GF-D8 (cell line): Measurements from ENCODE around the gene MARS1.
A peak's percentile ranks its signal among the peaks of the same experiment; 100 is the strongest.
"Not testable (repeated sequence)": the region's sequence is repeated elsewhere in the genome, so short reads cannot be mapped to it uniquely, and the experiment has no call there.

Experiments used
- DNase-seq: peaks from one replicate; lab custom pipeline; 2025; lab: John Stamatoyannopoulos, UW

Gene MARS1

DNA sequence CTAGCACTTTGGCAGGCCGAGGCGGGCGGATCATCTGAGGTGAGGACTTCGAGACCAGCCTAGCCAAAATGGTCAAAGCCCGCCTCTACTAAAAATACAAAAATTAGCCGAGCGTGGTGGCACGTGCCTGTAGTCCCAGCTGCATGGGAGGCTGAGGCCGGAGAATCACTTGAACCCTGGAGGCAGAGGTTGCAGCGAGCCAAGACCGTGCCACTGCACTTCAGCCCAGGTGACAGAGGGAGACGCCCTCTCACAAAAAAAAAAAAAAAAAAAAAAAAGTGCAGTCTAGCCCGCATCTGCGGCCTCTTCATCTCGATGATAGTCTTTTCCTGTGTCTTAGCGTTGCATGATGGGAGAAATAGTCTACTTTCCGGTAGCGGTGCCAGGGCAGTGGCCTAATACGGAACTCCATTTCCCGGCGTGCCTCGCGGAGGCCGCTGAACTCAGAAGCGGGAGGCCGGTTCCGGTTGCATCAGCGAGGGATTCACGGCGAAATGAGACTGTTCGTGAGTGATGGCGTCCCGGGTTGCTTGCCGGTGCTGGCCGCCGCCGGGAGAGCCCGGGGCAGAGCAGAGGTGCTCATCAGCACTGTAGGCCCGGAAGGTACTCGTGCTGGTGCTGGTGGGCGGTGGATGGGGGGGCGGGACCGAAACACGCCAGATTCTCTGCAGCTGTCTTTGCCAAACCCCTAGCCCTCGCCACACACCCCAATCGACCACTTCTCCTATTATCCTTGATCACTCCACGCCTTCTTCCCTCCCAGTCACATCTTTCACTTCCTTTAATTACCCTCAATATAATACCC lies at the start of gene MARS1:
TSS of gene MARS1 (plus strand) at position 472 of the 805 bp plus-strand sequence. CDS start at position 495, 23 bp downstream.
- peak; percentile 92 for DNase-seq

DNA sequence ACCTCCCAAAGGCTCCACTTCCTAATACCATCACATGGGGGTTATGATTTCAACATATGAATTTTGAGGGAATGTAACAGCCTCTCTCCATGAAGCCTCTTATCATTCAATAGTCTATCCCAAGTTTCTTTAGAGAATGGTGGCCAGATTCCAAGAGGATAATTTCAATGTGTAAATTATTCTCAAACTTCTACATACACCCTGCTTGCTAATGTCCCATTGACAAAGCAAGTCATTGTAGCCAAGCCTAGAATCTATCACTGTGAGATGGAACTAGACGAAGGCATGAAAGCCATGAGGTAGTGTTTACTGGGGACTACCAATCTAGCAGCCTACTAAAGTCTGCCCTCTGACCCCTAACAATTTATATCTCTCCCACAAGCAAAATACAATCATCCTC lies 49.5 kb upstream of the MARS1 start:
- DNase-seq, result no peak

DNA sequence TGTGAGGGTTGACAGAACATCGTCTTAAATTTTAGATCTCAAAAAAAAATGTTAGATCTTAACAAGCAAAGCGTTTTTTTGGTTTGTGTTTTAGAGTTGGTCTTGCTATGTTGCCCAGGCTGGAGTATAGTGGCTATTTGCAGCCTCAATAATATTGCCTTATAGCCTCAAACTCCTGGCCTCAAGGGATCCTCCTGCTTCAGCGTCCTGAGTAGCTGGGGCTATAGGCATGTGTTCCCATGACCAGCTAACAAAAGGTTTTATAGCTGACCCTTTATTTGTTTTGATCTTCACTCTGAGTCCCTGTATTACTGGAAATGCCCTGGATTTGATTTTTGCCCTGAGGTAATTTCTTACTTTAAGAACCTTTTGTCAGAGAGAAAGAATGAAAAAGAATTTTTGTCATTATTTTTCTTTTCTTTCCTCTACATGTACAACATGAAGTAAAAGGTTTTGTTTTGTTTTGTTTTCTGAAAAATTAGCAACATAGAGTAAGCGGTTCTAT lies 48.1 kb upstream of the MARS1 start:
- no peak for DNase-seq

DNA sequence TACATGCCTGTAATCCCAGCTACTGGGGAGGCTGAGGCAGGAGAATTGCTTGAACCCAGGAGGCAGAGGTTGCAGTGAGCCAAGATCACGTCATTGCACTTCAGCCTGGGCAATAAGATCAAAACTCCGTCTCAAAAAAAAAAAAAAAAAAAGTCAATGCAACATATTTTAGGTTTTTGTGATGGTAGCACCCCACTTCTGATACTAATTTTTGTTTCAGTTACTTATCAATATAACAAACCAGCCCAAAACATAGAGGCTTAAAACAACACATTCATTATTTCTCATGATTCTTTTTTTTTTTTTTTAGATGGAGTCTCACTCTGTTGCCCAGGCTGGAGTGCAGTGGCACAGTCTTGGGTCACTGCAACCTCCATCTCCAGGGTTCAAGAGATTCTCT lies 46.5 kb upstream of the MARS1 start:
- DNase-seq, result not testable (repeated sequence)

DNA sequence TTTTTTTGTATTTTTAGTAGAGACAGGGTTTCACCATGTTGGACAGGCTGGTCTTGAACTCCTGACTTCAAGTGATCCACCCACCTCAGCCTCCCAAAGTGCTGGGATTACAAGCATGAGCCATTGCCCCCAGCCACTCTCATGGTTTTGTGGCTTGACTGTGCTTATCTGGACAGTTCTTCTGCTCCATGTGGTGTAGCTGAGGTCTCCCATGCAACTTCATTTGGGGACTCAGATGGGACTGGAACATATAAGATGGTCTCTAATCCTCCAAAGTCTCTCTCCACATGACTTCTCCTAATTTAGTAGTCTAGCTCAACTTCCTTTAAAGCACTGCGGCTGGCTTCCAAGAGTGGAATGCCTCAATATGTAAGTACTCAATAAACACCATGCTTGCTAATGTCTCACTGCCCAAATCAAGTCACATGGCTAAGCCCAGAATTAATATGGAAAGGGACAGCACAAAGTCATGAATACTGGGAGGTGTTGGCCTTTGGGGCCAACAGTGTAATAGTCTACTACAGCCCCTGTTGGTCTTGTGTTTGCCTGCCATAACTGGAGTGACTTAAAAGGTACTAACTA lies 45.9 kb upstream of the MARS1 start:
- DNase-seq, result no peak

DNA sequence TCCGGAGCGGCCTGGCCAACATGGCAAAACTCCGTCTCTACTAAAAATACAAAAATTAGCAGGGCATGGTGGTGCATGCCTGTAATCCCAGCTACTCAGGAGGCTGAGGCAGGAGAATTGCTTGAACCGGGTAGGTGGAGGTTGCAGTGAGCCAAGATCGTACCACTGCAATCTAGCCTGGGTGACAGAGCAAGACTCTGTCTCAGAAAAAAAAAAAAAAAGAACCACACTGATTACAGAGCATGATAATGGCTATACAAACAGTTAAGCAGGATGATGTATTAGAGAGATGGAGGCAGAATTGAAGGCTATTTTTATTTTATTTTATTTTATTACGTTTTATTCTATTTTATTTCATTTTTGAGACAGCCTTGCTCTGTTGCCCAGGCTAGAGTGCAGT lies 43.5 kb upstream of the MARS1 start:
- not testable (repeated sequence) for DNase-seq

DNA sequence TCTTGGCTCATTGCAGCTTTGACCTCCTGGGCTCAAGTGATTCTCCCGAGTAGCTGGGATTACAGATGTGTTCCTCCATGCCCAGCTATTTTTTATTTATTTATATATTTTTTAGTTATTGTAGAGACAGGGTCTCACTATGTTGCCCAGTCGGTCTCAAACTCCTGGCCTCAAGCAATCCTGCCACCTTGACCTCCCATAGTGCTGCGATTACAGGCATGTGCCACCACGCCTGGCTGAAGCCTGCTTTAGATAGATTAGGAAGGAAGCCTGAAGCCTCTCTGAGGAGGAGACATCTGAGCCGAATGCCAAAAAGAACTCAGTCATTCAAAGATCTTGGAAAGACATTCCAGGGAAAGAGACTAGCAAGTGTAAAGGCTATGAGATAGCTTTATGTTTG lies 43.1 kb upstream of the MARS1 start:
- DNase-seq, result no peak

DNA sequence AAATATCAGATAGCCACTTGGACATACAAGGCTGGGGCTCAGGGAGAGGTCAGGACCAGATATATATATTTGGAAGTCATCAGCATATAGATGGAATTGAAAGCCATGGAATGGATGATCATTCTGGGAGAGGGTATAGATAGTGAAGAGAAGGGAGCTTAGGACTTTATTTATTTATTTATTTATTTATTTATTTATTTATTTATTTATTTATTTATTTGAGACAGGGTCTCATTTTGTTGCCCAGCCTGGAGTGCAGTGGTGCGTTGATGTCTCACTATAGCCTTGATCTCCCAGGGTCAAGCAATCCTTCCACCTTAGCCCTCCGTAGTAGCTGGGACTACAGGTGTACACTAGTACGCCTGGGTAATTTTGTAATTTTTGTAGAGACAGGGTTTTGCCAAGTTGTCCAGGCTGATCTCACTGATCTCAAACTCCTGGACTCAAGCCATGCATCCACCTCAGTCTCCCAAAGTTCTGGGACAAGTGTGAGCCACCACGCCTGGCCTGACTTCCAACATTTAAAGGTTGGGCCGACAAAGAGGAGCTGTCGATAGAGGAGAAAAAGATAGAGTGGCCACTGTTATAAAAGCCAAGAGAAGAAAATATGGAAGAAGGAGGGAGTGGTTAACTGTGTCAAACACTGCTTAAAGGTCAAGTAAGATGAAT lies 41.4 kb upstream of the MARS1 start:
- no peak for DNase-seq

DNA sequence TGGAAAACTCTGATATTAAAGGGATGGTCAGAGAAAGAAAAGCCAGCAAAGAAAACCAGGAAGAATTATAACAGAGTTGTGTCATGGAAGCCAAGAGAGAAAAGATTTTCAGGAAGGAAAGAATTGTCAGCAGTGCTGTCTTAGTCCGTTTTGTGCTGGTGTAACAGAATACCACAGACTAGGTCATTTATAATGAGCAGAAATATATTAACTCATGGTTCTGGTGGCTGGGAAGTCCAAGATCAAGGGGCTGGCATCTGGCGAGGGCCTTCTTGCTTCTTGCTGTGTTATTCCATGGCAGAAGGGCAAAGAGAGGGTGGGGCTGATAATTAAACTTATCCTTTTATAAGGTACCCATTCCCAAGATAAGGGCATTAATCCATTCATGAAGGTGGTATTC lies 39.2 kb upstream of the MARS1 start:
- DNase-seq, result no peak

DNA sequence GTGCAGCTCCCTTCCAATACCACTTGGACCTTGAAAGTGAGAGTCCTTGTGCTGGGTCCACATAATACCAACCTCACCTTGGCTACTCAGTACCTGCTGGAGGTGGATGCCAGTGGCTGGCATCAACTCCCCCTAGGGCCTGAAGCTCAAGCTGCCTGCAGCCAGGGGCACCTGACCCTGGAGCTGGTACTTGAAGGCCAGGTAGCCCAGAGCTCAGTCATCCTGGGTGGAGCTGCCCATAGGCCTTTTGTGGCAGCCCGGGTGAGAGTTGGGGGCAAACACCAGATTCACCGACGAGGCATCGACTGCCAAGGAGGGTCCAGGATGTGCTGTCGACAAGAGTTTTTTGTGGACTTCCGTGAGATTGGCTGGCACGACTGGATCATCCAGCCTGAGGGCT lies 38.5 kb upstream of the MARS1 start:
- no peak for DNase-seq

DNA sequence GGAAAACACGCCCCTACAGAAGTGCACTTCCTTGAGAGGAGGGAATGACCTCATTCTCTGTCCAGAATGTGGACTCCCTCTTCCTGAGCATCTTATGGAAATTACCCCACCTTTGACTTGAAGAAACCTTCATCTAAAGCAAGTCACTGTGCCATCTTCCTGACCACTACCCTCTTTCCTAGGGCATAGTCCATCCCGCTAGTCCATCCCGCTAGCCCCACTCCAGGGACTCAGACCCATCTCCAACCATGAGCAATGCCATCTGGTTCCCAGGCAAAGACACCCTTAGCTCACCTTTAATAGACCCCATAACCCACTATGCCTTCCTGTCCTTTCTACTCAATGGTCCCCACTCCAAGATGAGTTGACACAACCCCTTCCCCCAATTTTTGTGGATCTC lies 37.8 kb upstream of the MARS1 start:
- DNase-seq, result no peak

DNA sequence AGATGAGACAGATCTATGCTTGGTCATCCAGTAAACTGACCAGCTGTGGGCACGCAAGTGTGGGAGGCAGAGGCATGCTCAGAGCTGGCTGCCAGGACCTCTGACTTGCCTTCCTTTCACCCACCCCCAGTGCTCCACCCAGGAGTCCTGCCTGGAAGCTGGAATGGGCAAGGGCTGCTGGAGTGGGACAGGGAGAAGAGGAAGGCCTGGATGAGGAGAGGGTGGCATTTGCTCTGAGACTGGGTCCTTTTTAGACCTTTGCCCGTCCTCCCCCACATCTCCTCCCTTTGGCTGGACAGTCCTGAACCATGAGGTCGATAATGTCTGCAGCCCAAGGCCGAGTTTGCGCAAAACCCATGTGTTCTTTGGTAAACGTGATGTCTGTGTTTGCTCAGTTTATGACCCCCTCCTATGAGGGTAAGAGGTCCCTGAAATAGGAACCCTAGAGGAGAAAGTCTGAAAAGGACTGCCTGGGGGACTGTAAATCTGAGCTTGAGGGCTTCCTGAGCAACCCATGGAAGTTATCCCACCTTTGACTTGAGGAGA lies 36.6 kb upstream of the MARS1 start:
- no peak for DNase-seq

DNA sequence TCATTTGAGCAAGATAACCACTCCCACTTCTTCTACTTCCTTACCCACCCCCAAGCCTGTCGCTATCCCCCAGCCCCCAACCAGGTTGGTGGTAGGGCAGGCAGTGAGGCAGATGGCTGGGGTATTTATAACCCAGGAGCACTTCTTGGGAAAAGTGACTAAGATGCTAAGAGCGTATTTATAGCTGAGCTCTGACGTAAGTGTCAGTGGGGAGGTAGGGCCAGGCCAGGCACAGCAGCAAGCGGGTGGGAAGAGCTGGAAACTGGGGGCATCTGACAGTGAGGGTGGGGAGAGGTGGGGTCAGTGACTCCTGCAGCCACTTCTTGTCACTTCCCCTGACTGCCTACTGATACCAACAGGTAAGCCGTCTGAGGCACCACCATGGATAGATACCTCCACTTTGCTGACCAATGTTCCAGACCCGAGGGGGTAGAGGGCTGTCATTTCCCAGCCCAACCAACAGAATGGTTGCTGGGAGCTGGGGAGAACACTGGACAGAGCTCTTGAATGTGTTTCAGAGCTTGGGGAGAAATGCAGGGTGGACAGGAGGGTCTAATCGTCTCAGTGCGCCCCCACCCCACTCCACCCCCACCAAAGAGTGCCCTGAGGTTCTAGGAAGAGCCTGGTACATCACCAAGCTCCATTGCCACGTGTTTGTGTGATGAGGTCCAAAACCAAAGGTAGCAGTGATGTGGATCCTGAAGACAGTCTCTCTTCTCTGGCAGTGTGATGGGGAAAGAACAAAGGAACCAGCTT lies 35.5 kb upstream of the MARS1 start:
- DNase-seq, result no peak

DNA sequence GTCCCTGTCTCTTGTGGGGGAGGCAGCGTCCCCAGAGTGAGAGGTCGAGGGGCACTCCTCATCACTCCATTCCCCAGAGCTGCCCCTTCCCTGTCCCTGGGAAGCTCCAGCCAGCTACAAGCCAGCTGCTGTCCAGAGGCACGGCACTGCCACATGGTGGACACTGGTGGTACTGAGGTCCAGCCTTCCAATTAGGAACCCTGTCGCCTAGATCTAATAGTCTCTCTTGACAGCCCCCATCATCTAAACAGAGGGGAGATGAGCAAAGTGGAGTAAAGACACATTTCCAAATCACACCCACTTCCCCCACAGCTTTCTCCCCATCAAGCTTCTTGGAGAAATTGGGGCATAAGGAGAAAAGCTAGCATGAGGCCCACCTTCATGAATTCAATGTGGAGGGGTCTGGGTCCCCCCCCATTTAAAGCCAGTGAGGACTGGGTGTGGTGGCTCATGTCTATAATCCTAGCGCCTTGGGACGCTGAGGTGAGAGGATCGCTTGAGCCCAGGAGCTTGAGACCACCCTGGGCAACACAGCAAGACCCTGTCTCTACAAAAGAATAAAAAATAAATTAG lies 34.8 kb upstream of the MARS1 start:
- DNase-seq, result peak; percentile 28

DNA sequence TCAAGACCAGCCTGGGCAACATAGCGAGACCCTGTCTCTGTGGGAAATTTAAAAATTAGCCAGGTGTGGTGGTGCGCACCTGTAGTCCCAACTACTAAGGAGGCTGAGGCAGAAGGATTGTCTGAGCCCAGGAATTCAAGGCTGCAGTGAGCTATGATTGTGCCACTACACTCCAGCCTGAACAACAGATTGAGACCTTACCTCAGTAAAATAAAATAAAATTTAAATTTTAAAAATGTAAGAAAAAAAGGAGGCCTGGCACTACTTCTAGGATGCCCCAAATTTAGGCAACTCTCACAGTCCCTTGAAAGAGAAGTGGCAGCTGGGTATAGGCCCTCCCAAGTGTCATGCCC lies 33.7 kb upstream of the MARS1 start:
- no peak for DNase-seq

DNA sequence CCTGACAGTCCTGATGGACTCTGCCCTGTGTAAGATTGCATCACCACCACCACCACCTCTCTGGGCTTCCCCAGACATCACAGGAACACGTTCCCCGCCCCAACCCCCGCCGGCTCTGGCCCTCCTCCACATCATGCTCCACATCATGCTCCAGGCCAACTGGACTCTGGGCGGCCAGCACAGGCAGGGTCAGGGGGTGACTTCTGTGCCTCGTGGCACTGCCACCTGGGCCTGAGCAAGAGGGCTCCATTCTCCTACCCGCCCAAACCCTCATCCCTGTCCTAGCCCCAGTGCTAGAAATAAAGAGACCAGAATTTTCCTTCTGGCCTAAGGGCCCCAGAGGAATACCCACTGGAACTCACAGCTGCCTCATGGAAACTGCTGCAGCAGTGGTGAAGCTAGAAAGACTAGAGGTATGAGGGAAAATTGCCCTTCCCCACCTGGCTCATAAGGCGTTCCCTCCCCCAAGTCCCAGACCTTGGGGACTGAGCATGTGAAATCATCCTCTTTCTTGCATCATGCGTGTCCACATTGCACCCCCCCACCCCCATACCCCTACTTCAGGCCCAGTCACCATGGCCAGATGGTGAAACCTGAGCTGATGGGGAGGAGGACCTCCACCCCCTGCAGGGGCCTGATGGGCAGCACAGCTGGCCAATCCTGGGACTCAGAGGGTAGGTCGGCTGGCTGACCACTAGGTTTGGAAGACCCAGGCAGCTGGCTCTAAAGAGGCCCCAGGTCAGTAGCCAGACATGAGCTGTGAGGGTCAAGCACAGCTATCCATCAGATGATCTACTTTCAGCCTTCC lies 33.1 kb upstream of the MARS1 start, which contains the start of gene INHBE:
TSS of gene INHBE (plus strand) at position 742 of the 808 bp plus-strand sequence. CDS start 230 bp downstream, outside the sequence.
- peak; percentile 52 for DNase-seq

DNA sequence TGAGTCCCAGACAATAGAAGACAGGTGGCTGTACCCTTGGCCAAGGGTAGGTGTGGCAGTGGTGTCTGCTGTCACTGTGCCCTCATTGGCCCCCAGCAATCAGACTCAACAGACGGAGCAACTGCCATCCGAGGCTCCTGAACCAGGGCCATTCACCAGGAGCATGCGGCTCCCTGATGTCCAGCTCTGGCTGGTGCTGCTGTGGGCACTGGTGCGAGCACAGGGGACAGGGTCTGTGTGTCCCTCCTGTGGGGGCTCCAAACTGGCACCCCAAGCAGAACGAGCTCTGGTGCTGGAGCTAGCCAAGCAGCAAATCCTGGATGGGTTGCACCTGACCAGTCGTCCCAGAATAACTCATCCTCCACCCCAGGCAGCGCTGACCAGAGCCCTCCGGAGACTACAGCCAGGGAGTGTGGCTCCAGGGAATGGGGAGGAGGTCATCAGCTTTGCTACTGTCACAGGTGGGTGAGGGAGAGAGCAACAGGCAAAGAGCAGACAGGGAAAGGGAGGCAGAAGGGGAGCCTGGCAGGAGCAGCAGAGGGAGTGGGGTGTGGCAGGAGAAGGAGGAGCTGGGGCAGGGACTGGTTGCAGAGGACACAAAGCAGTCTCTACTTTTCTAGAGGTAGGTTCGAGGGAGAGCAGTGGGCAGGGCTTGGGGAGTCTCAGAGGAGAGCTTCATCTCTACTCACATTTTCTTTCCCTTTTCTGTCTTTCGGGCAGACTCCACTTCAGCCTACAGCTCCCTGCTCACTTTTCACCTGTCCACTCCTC lies 32.3 kb upstream of the MARS1 start:
- no peak for DNase-seq

DNA sequence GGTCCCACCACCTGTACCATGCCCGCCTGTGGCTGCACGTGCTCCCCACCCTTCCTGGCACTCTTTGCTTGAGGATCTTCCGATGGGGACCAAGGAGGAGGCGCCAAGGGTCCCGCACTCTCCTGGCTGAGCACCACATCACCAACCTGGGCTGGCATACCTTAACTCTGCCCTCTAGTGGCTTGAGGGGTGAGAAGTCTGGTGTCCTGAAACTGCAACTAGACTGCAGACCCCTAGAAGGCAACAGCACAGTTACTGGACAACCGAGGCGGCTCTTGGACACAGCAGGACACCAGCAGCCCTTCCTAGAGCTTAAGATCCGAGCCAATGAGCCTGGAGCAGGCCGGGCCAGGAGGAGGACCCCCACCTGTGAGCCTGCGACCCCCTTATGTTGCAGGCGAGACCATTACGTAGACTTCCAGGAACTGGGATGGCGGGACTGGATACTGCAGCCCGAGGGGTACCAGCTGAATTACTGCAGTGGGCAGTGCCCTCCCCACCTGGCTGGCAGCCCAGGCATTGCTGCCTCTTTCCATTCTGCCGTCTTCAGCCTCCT lies 31.6 kb upstream of the MARS1 start:
- DNase-seq, result peak; percentile 41

DNA sequence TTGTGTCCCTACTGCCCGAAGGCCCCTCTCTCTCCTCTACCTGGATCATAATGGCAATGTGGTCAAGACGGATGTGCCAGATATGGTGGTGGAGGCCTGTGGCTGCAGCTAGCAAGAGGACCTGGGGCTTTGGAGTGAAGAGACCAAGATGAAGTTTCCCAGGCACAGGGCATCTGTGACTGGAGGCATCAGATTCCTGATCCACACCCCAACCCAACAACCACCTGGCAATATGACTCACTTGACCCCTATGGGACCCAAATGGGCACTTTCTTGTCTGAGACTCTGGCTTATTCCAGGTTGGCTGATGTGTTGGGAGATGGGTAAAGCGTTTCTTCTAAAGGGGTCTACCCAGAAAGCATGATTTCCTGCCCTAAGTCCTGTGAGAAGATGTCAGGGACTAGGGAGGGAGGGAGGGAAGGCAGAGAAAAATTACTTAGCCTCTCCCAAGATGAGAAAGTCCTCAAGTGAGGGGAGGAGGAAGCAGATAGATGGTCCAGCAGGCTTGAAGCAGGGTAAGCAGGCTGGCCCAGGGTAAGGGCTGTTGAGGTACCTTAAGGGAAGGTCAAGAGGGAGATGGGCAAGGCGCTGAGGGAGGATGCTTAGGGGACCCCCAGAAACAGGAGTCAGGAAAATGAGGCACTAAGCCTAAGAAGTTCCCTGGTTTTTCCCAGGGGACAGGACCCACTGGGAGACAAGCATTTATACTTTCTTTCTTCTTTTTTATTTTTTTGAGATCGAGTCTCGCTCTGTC lies 31.0 kb upstream of the MARS1 start:
- no peak for DNase-seq
